ENCODE measurements around the gene CIAPIN1.

- TF ChIP-seq POLR2A (IDR thresholded peaks at IDR 0.05) (no peak), CTCF (IDR thresholded peaks at IDR 0.05) (no peak), EP300 (IDR thresholded peaks at IDR 0.05) (no peak), POLR2AphosphoS5 (IDR thresholded peaks at IDR 0.05) (no peak)
Measured at GRCh38 chr16:57413733-57414132, 33.5 kb downstream of the CIAPIN1 start.
